HG03521 (cell line): ENCODE measurements around the gene VASP.
A peak's percentile ranks its signal among the peaks of the same experiment; 100 is the strongest.

ENCODE experiments used
- ATAC-seq: cut with Tn5 transposase; IDR thresholded peaks from one replicate; pipeline ENCODE4 v1.9.1; 2021; ENCODE audit warnings: mild to moderate bottlenecking, moderate library complexity; ENCODE audit not compliant: unreplicated experiment

VASP gene

GRCh38 chr19:45473682-45474605 is 33.3 kb upstream of the VASP start:
- no peak for ATAC-seq

GRCh38 chr19:45474606-45475521 is 32.4 kb upstream of the VASP start:
- ATAC-seq, result no peak

GRCh38 chr19:45475537-45476291 is 31.6 kb upstream of the VASP start:
- no peak for ATAC-seq

GRCh38 chr19:45476304-45476703 is 31.0 kb upstream of the VASP start:
- no peak for ATAC-seq

GRCh38 chr19:45477186-45477585 is 30.1 kb upstream of the VASP start:
- ATAC-seq, result no peak

GRCh38 chr19:45477713-45478453 is 29.4 kb upstream of the VASP start:
- no peak for ATAC-seq

- peak; percentile 69 for ATAC-seq
Observed at GRCh38 chr19:45478454-45479238, 28.6 kb upstream of the VASP start.

- no peak for ATAC-seq
Observed at GRCh38 chr19:45483033-45483432, 24.2 kb upstream of the VASP start.

- ATAC-seq, result no peak
Observed at GRCh38 chr19:45484273-45484945, 22.9 kb upstream of the VASP start.

- peak; percentile 92 for ATAC-seq
Observed at GRCh38 chr19:45485305-45486077, 21.8 kb upstream of the VASP start.

- ATAC-seq, result no peak
Observed at GRCh38 chr19:45488708-45489107, 18.6 kb upstream of the VASP start.

GRCh38 chr19:45489216-45489855 is 17.9 kb upstream of the VASP start:
- no peak for ATAC-seq

GRCh38 chr19:45492137-45492626 is 15.1 kb upstream of the VASP start:
- no peak for ATAC-seq

GRCh38 chr19:45492627-45493470 is 14.4 kb upstream of the VASP start:
- ATAC-seq, result no peak

- ATAC-seq, result no peak
Observed at GRCh38 chr19:45494261-45494916, 12.9 kb upstream of the VASP start.

GRCh38 chr19:45495178-45495577 is 12.1 kb upstream of the VASP start:
- ATAC-seq, result no peak
